Measurements from ENCODE around the gene STK17A. TPM values are rescaled to one million over a fixed set of nuclear protein-coding genes. Genes with fewer than 3 reads are reported as not detected.

Gene STK17A
- total and polyA plus RNA-seq, 4 donors: 16.9 to 18.8 (median 18.0) TPM

DNA sequence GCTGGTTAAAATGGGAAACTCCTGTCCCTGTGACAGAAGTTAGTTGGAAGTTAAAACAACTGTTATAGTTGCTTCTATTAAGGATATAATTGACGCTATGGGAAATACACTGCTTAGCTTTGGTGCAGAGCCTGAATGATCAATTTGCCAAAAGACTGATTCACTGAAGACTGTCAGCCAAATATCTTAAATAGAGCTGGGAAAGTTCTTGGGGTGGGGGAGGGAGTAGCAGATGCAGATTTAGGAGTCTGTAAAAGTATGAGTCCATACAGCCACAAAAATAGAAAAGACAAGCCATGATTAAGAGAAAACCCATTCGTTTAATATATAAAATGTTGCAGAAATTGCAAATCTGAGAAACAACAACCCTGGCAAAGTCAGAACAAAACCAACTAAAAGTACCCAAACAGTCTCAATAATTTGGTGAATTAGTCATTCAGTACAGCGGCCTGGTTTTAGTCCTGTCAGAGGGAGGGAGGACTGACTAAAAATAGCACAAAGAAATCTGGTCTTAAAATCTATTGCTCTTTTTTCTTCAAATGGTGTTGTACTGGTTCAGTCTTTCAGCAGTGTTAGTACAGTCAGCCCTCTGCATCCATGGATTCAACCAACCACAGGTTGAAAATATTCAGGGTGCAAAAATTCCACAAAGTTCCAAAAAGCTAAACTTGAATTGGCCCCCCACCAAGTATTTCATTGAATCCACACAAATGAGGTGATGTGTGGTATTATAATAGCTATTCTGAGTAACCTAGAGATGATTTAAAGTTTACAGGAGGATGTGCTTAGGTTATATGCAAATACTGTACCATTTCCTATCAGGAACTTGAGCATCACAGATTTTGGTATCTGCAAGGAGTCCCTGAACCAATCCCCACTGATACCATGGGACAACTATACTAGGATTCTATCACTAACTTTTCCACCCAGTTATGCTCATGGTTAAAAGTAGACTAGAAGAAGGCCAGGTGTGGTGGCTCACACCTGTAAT lies 30.0 kb downstream of the STK17A start:
- Histone ChIP-seq H3K27me3 (ENCODE audit: control insufficient read depth, insufficient read depth, low read length) (no peaks in the 10 kb centered on the region), H3K4me3 (ENCODE audit: low read depth, low read length) (no peak overlapping the region), H3K4me1 (ENCODE audit: control insufficient read depth, insufficient read depth, low read length) (peaks cover 4% of the 10 kb centered on the region), H3K9me3 (ENCODE audit: control insufficient read depth, insufficient read depth, low read length) (no peaks in the 10 kb centered on the region), H3K36me3 (ENCODE audit: control insufficient read depth, insufficient read depth, low read length) (peaks cover 3% of the 10 kb centered on the region), H3K27ac (ENCODE audit: low read depth, low read length) (no peak overlapping the region)
- WGBS (ENCODE audit: insufficient coverage): 40% methylated on average over 1 of the region's 3 CpGs
- peak in 1 of 6 donors; percentile 79 for DNase-seq (ENCODE audit: low read depth in 4 of 6, low spot score in 6 of 6)

DNA sequence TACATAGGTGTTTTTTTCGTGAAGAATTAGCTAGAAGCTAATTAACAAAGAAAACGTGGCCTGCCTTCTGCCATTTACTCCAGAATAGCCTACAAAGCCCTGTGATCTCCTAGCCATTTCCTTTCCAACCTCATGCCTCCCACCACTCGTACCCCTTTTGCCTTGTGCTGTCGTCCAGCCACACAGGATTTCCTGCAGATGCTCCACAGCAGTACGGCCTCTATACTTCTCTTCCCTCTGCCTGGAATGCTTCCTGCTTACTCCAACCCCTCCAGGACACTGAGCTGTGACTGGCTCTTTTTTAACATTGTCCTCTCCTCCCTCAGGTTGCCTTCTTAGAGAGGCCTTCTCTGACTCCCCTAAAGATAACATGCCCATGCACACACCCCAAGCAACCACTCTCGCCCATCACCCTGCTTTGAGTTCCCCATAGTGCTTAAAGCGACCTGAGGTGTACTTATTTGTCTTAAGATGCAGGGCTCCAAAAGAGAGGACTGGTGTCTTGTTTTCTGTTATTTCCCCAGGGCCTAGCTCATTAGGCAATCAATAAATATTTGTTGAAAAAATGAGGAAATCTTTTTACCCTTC lies 32.7 kb downstream of the STK17A start:
- 73% methylated on average over 4 of the region's 7 CpGs for WGBS (ENCODE audit: insufficient coverage)
- peak in 1 of 6 donors; percentile 55 for DNase-seq (ENCODE audit: low read depth in 4 of 6, low spot score in 6 of 6)
- Histone ChIP-seq H3K4me1 (ENCODE audit: control insufficient read depth, insufficient read depth, low read length) (peaks cover 4% of the 10 kb centered on the region), H3K36me3 (ENCODE audit: control insufficient read depth, insufficient read depth, low read length) (no peaks in the 10 kb centered on the region), H3K27me3 (ENCODE audit: control insufficient read depth, insufficient read depth, low read length) (no peaks in the 10 kb centered on the region), H3K27ac (ENCODE audit: low read depth, low read length) (no peak overlapping the region), H3K9me3 (ENCODE audit: control insufficient read depth, insufficient read depth, low read length) (no peaks in the 10 kb centered on the region), H3K4me3 (ENCODE audit: low read depth, low read length) (no peak overlapping the region)

DNA sequence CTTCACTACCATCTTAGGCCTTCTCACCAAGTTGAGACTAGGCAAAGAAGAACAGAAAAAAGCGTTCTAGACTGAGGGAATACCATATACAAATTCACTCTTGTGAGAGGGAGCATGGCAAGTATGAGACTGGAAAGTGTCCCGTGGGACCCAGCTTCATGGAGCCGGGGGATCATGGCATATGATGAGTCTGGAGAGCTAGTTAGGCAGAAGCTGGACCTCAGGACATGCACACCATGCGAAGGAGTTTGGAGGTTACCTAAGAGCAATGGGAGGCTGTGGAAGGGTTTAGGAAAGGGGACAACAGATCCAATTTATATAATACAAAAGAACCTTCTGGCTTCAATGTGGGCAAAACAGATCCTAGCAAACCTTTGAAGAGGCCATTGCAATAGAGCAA lies 34.1 kb downstream of the STK17A start:
- H3K4me3 ChIP-seq (ENCODE audit: low read depth, low read length): no peak overlapping the region
- no CpG with 5 or more reads among the region's 4 CpGs for WGBS (ENCODE audit: insufficient coverage)
- peaks cover 2% of the 10 kb centered on the region for H3K36me3 ChIP-seq (ENCODE audit: control insufficient read depth, insufficient read depth, low read length)
- DNase-seq (ENCODE audit: low read depth in 4 of 6, low spot score in 6 of 6): no peak
- H3K4me1 ChIP-seq (ENCODE audit: control insufficient read depth, insufficient read depth, low read length): peaks cover 4% of the 10 kb centered on the region
- H3K27ac ChIP-seq (ENCODE audit: low read depth, low read length): no peak overlapping the region
- H3K27me3 ChIP-seq (ENCODE audit: control insufficient read depth, insufficient read depth, low read length): no peaks in the 10 kb centered on the region
- H3K9me3 ChIP-seq (ENCODE audit: control insufficient read depth, insufficient read depth, low read length): no peaks in the 10 kb centered on the region

DNA sequence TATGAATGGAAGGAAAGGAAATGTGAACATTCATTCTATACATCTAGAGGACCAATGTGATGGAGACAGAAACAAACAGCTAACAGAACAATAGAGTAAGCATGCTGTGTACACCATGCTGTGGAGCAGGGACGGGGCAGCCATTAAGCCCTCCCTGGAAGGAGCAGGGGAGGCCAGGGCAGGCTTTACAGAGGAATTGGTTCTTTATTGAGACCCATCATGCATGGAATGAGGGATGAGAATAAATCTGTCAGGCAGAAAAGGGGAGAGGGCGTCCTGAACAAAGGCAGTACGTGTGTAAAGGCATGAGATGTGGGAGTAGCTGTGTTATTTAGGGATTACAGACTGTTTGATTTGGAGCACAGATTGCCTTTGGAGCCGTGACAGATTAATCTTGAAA lies 35.2 kb downstream of the STK17A start:
- H3K27ac ChIP-seq (ENCODE audit: low read depth, low read length): no peak overlapping the region
- no peaks in the 10 kb centered on the region for H3K27me3 ChIP-seq (ENCODE audit: control insufficient read depth, insufficient read depth, low read length)
- peaks cover 4% of the 10 kb centered on the region for H3K4me1 ChIP-seq (ENCODE audit: control insufficient read depth, insufficient read depth, low read length)
- 33% methylated on average over 4 of the region's 4 CpGs for WGBS (ENCODE audit: insufficient coverage)
- H3K4me3 ChIP-seq (ENCODE audit: low read depth, low read length): no peak overlapping the region
- DNase-seq (ENCODE audit: low read depth in 4 of 6, low spot score in 6 of 6): peak in 1 of 6 donors; percentile 36
- H3K9me3 ChIP-seq (ENCODE audit: control insufficient read depth, insufficient read depth, low read length): no peaks in the 10 kb centered on the region
- peaks cover 2% of the 10 kb centered on the region for H3K36me3 ChIP-seq (ENCODE audit: control insufficient read depth, insufficient read depth, low read length)

DNA sequence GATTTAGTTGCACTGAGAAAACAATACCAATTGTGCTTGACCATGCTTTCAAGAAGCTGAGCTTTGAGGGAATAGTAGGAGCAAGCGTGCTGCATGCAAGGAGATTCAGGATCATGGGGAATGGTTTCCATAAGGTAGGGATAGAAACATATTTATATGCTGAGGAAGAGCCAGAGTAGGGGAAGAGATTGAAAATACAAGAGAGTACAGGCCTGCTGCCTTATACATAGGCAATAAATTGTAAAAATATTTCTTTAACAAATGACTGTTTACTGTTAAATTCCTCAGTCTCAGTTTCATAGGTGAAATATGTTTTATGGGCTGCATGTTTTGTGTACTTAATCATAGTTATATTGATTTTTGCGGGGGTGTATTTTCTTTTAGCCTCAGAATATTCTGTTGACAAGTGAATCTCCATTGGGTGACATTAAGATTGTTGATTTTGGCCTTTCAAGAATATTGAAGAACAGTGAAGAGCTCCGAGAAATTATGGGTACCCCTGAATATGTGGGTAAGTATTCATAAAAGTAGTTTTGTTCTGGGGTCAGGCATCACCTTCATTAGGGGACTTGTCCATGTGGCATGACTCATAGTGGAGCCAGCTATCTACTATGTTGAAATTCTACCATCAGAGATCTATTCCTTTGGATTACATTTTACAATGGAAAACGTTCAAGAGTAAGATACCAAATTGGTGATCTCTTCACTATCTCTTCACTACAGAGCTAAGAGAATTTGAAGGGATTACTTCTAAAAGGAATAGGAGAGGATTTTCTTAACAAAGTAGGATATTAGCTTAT lies 36.5 kb downstream of the STK17A start:
- DNase-seq (ENCODE audit: low read depth in 4 of 6, low spot score in 6 of 6): no peak
- H3K4me3 ChIP-seq (ENCODE audit: low read depth, low read length): no peak overlapping the region
- H3K4me1 ChIP-seq (ENCODE audit: control insufficient read depth, insufficient read depth, low read length): no peaks in the 10 kb centered on the region
- H3K27ac ChIP-seq (ENCODE audit: low read depth, low read length): no peak overlapping the region
- WGBS (ENCODE audit: insufficient coverage): no CpG with 5 or more reads among the region's 4 CpGs
- H3K9me3 ChIP-seq (ENCODE audit: control insufficient read depth, insufficient read depth, low read length): no peaks in the 10 kb centered on the region
- H3K36me3 ChIP-seq (ENCODE audit: control insufficient read depth, insufficient read depth, low read length): peaks cover 2% of the 10 kb centered on the region
- no peaks in the 10 kb centered on the region for H3K27me3 ChIP-seq (ENCODE audit: control insufficient read depth, insufficient read depth, low read length)

DNA sequence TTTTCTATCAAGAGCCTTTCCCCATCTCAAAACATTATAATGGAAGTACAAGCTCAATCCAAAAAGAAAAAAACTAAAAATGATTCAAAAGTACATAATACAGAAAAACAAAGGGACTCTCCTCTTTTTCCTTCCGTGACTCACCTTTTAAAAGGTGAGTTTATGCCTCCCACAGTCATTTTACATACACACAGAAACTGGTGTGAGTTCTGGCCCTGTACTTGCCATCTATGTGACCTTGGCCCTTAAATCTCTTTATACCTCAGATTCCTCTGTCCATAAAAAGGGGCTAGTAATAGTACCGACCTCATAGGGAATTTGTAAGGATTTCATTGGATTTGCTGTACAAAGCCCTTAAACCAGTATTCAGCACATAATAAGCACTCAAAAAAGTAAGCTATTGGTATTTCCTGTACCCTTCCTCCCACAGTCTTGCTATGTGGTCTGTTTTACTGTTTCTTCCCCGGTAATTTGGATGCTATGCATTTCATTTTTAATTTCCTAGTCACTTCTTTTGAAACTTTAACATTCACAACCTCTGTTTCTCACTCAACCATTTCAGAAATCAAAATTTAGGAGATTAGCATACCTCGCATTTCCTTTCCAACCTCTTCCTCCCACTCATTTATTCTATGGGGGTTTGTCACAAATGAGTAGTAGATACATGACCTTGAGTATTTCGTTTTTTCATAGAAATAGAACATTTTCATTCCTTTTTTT lies 39.0 kb downstream of the STK17A start:
- no peak overlapping the region for H3K4me3 ChIP-seq (ENCODE audit: low read depth, low read length)
- H3K4me1 ChIP-seq (ENCODE audit: control insufficient read depth, insufficient read depth, low read length): no peaks in the 10 kb centered on the region
- no peak overlapping the region for H3K27ac ChIP-seq (ENCODE audit: low read depth, low read length)
- no peaks in the 10 kb centered on the region for H3K9me3 ChIP-seq (ENCODE audit: control insufficient read depth, insufficient read depth, low read length)
- H3K36me3 ChIP-seq (ENCODE audit: control insufficient read depth, insufficient read depth, low read length): peaks cover 2% of the 10 kb centered on the region
- no peak for DNase-seq (ENCODE audit: low read depth in 4 of 6, low spot score in 6 of 6)
- no peaks in the 10 kb centered on the region for H3K27me3 ChIP-seq (ENCODE audit: control insufficient read depth, insufficient read depth, low read length)
- 100% methylated on average over 2 of the region's 5 CpGs for WGBS (ENCODE audit: insufficient coverage)

DNA sequence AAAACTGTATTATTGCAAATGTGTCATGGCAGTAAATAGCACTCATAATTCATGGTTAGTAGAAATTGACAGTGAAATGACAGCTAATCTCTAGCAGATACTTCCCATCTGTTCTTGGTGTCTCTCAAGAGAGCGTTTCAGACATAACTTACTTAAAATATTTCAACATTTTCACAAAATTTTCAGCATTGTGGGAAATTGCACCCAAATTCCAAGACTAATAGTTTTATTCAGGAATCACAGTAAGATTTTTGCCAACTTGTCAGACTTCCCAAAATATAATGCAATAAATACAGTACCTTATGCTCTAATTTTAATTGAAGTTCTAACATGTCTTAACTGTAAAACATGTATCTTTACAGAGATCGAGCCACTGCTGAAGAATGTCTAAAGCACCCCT lies 41.2 kb downstream of the STK17A start:
- H3K4me3 ChIP-seq (ENCODE audit: low read depth, low read length): no peak overlapping the region
- H3K27ac ChIP-seq (ENCODE audit: low read depth, low read length): no peak overlapping the region
- H3K36me3 ChIP-seq (ENCODE audit: control insufficient read depth, insufficient read depth, low read length): peaks cover 2% of the 10 kb centered on the region
- no peaks in the 10 kb centered on the region for H3K27me3 ChIP-seq (ENCODE audit: control insufficient read depth, insufficient read depth, low read length)
- no peaks in the 10 kb centered on the region for H3K9me3 ChIP-seq (ENCODE audit: control insufficient read depth, insufficient read depth, low read length)
- no peak for DNase-seq (ENCODE audit: low read depth in 4 of 6, low spot score in 6 of 6)
- WGBS (ENCODE audit: insufficient coverage): 100% methylated on average over 1 of the region's 2 CpGs
- no peaks in the 10 kb centered on the region for H3K4me1 ChIP-seq (ENCODE audit: control insufficient read depth, insufficient read depth, low read length)

DNA sequence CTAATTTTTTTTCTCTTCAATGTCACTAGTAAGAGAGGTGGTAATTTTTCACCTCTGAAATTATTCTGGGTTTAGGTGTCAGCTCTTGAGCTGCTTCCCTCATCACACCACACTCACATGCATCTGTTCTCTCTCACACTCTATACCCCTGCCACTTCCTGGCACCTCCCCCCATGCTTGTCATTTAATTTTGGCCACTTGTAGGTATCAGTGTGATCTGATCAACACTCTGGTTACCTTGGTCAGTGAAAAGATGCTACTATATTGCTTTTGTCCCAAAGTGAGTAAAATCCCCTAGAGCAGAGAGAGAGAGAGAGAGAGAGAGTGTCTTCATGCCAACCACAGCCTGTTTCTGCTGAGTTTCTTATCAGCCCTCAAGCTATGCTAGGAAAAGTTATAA lies 42.5 kb downstream of the STK17A start:
- no peaks in the 10 kb centered on the region for H3K27me3 ChIP-seq (ENCODE audit: control insufficient read depth, insufficient read depth, low read length)
- peaks cover 2% of the 10 kb centered on the region for H3K36me3 ChIP-seq (ENCODE audit: control insufficient read depth, insufficient read depth, low read length)
- no peak for DNase-seq (ENCODE audit: low read depth in 4 of 6, low spot score in 6 of 6)
- no peaks in the 10 kb centered on the region for H3K9me3 ChIP-seq (ENCODE audit: control insufficient read depth, insufficient read depth, low read length)
- no peaks in the 10 kb centered on the region for H3K4me1 ChIP-seq (ENCODE audit: control insufficient read depth, insufficient read depth, low read length)
- H3K4me3 ChIP-seq (ENCODE audit: low read depth, low read length): no peak overlapping the region
- H3K27ac ChIP-seq (ENCODE audit: low read depth, low read length): no peak overlapping the region

DNA sequence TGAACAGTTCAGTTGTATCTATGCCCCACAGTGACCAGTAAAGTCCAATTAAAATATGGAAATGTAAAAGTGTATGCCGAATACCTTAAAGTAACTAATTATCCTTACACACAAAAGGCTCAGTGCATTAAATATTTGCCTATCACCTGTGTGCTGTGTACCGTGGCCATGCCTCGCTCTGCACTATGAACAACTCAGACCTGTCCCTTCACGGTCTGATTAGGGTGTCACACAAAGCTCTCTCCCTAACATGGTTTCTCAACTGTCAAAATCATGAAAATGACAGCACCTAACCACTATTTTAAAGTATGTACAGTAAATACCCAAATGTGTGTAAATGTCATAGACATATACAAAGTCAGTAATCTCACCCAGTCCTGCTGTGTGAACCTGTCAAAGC lies 43.1 kb downstream of the STK17A start:
- H3K27ac ChIP-seq (ENCODE audit: low read depth, low read length): no peak overlapping the region
- H3K27me3 ChIP-seq (ENCODE audit: control insufficient read depth, insufficient read depth, low read length): no peaks in the 10 kb centered on the region
- WGBS (ENCODE audit: insufficient coverage): 100% methylated on average over 1 of the region's 4 CpGs
- H3K4me1 ChIP-seq (ENCODE audit: control insufficient read depth, insufficient read depth, low read length): no peaks in the 10 kb centered on the region
- no peak for DNase-seq (ENCODE audit: low read depth in 4 of 6, low spot score in 6 of 6)
- no peak overlapping the region for H3K4me3 ChIP-seq (ENCODE audit: low read depth, low read length)
- H3K36me3 ChIP-seq (ENCODE audit: control insufficient read depth, insufficient read depth, low read length): peaks cover 2% of the 10 kb centered on the region
- no peaks in the 10 kb centered on the region for H3K9me3 ChIP-seq (ENCODE audit: control insufficient read depth, insufficient read depth, low read length)
